ENCODE results near the gene ATXN7L1.

ATXN7L1 gene

DNA sequence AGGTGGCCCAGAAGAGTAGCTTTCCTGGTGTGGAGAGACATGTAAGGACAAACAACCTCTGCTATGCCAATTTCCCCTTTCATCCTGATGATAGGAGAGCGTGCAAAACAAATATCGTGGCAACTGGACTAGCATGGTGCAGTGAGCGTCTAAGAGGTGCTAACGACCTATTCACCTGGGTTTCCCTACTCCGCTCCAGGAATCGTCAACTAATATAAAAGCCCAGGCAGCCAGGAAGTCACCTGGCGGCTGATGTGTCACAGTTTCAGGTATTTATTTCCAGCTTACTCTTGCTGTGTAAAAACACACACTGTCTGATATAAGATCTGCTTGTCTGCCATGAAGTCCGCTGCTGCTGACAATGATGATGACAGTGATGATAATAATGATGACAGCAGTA lies 238.6 kb downstream of the ATXN7L1 start:
- TF ChIP-seq ZFP30 (CRISPR knock-in tag; IDR thresholded peaks at IDR 0.05) (no peak), TCF4 (CRISPR knock-in tag; IDR thresholded peaks at IDR 0.05; ENCODE audit: borderline replicate concordance) (no peak), ZFP3 (CRISPR knock-in tag; IDR thresholded peaks at IDR 0.05) (no peak), RARB (CRISPR knock-in tag; IDR thresholded peaks at IDR 0.05) (no peak), ISL1 (CRISPR knock-in tag; IDR thresholded peaks at IDR 0.05) (no peak), ZNF8 (CRISPR knock-in tag; IDR thresholded peaks at IDR 0.05) (no peak), BACH2 (CRISPR knock-in tag; IDR thresholded peaks at IDR 0.05; ENCODE audit: borderline replicate concordance) (no peak), ESRRG (CRISPR knock-in tag; IDR thresholded peaks at IDR 0.05) (no peak), CSDC2 (CRISPR knock-in tag; IDR thresholded peaks at IDR 0.05) (no peak), ZNF565 (CRISPR knock-in tag; conservative IDR thresholded peaks at IDR 0.05; ENCODE audit: low read depth) (no peak)
- TF ChIP-seq, protein P1, sequence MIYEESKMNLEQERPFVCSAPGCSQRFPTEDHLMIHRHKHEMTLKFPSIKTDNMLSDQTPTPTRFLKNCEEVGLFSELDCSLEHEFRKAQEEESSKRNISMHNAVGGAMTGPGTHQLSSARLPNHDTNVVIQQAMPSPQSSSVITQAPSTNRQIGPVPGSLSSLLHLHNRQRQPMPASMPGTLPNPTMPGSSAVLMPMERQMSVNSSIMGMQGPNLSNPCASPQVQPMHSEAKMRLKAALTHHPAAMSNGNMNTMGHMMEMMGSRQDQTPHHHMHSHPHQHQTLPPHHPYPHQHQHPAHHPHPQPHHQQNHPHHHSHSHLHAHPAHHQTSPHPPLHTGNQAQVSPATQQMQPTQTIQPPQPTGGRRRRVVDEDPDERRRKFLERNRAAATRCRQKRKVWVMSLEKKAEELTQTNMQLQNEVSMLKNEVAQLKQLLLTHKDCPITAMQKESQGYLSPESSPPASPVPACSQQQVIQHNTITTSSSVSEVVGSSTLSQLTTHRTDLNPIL (CRISPR knock-in tag; IDR thresholded peaks at IDR 0.05; ENCODE audit: low read depth) = no peak
- TF ChIP-seq, protein P2, sequence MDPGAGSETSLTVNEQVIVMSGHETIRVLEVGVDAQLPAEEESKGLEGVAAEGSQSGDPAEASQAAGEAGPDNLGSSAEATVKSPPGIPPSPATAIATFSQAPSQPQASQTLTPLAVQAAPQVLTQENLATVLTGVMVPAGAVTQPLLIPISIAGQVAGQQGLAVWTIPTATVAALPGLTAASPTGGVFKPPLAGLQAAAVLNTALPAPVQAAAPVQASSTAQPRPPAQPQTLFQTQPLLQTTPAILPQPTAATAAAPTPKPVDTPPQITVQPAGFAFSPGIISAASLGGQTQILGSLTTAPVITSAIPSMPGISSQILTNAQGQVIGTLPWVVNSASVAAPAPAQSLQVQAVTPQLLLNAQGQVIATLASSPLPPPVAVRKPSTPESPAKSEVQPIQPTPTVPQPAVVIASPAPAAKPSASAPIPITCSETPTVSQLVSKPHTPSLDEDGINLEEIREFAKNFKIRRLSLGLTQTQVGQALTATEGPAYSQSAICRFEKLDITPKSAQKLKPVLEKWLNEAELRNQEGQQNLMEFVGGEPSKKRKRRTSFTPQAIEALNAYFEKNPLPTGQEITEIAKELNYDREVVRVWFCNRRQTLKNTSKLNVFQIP (CRISPR knock-in tag; IDR thresholded peaks at IDR 0.05; ENCODE audit: borderline replicate concordance, low read depth) = no peak
- TF ChIP-seq, protein P3, sequence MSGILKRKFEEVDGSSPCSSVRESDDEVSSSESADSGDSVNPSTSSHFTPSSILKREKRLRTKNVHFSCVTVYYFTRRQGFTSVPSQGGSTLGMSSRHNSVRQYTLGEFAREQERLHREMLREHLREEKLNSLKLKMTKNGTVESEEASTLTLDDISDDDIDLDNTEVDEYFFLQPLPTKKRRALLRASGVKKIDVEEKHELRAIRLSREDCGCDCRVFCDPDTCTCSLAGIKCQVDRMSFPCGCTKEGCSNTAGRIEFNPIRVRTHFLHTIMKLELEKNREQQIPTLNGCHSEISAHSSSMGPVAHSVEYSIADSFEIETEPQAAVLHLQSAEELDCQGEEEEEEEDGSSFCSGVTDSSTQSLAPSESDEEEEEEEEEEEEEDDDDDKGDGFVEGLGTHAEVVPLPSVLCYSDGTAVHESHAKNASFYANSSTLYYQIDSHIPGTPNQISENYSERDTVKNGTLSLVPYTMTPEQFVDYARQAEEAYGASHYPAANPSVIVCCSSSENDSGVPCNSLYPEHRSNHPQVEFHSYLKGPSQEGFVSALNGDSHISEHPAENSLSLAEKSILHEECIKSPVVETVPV (CRISPR knock-in tag; IDR thresholded peaks at IDR 0.05) = no peak
- TF ChIP-seq, protein P4, sequence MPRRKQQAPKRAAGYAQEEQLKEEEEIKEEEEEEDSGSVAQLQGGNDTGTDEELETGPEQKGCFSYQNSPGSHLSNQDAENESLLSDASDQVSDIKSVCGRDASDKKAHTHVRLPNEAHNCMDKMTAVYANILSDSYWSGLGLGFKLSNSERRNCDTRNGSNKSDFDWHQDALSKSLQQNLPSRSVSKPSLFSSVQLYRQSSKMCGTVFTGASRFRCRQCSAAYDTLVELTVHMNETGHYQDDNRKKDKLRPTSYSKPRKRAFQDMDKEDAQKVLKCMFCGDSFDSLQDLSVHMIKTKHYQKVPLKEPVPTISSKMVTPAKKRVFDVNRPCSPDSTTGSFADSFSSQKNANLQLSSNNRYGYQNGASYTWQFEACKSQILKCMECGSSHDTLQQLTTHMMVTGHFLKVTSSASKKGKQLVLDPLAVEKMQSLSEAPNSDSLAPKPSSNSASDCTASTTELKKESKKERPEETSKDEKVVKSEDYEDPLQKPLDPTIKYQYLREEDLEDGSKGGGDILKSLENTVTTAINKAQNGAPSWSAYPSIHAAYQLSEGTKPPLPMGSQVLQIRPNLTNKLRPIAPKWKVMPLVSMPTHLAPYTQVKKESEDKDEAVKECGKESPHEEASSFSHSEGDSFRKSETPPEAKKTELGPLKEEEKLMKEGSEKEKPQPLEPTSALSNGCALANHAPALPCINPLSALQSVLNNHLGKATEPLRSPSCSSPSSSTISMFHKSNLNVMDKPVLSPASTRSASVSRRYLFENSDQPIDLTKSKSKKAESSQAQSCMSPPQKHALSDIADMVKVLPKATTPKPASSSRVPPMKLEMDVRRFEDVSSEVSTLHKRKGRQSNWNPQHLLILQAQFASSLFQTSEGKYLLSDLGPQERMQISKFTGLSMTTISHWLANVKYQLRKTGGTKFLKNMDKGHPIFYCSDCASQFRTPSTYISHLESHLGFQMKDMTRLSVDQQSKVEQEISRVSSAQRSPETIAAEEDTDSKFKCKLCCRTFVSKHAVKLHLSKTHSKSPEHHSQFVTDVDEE (CRISPR knock-in tag; IDR thresholded peaks at IDR 0.05) = no peak
- ATAC-seq = no peak

DNA sequence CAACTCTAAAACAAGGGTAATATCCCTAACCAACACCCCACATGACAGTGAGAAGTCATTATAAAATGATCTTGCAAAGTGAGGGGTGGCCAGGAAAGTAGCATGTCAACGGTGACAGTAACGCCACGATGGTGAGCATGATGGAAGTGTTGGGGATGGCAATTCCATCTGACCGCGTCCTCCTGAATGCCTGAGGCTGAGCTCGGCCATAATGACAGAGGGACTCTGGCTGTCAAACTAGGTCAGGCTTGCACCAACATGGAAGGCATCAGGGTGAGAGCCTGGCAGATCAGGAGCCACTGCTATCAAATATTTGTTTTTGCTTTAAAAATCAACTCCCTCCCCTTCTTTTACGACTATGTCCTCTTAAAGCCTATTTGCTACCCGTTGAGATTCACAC lies 239.4 kb downstream of the ATXN7L1 start:
- TF ChIP-seq OSR1 (CRISPR knock-in tag; IDR thresholded peaks at IDR 0.05) (no peak), ZFP30 (CRISPR knock-in tag; IDR thresholded peaks at IDR 0.05) (no peak), TOX (CRISPR knock-in tag; IDR thresholded peaks at IDR 0.05; ENCODE audit: borderline replicate concordance) (no peak), ZNF8 (CRISPR knock-in tag; IDR thresholded peaks at IDR 0.05) (no peak), BACH2 (CRISPR knock-in tag; IDR thresholded peaks at IDR 0.05; ENCODE audit: borderline replicate concordance) (no peak), ISL1 (CRISPR knock-in tag; IDR thresholded peaks at IDR 0.05) (no peak), ZC3H10 (CRISPR knock-in tag; IDR thresholded peaks at IDR 0.05) (no peak), ZFP3 (CRISPR knock-in tag; IDR thresholded peaks at IDR 0.05) (no peak), ZNF565 (CRISPR knock-in tag; conservative IDR thresholded peaks at IDR 0.05; ENCODE audit: low read depth) (no peak), CSDC2 (CRISPR knock-in tag; IDR thresholded peaks at IDR 0.05) (no peak)
- TF ChIP-seq, protein P1 (CRISPR knock-in tag; IDR thresholded peaks at IDR 0.05; ENCODE audit: low read depth) = no peak
- TF ChIP-seq, protein P5, sequence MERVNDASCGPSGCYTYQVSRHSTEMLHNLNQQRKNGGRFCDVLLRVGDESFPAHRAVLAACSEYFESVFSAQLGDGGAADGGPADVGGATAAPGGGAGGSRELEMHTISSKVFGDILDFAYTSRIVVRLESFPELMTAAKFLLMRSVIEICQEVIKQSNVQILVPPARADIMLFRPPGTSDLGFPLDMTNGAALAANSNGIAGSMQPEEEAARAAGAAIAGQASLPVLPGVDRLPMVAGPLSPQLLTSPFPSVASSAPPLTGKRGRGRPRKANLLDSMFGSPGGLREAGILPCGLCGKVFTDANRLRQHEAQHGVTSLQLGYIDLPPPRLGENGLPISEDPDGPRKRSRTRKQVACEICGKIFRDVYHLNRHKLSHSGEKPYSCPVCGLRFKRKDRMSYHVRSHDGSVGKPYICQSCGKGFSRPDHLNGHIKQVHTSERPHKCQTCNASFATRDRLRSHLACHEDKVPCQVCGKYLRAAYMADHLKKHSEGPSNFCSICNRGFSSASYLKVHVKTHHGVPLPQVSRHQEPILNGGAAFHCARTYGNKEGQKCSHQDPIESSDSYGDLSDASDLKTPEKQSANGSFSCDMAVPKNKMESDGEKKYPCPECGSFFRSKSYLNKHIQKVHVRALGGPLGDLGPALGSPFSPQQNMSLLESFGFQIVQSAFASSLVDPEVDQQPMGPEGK (CRISPR knock-in tag; IDR thresholded peaks at IDR 0.05; ENCODE audit: borderline replicate concordance) = no peak
- TF ChIP-seq, protein P4 (CRISPR knock-in tag; IDR thresholded peaks at IDR 0.05) = no peak
- no peak for ATAC-seq
